Stimulated activated CD8-positive, alpha-beta memory T cell treated with anti-CD3 and anti-CD28 coated beads, Interleukin-7, amount 100 ng/mL, for 48 hours (primary cell): ENCODE results near the gene MTHFSD.

ENCODE experiments used
- DNase-seq, 2 donors: peaks; one replicate each; pipeline ENCODE4 v3.0.0-alpha.2; 2020; ENCODE audit warnings: low read depth in 1 of 2; ENCODE audit errors: extremely low read depth in 1 of 2

MTHFSD gene

GRCh38 chr16:86504315-86505184 lies 50.5 kb downstream of the MTHFSD start:
- no peak for DNase-seq

- no peak for DNase-seq
Observed at GRCh38 chr16:86503830-86504229, 51.2 kb downstream of the MTHFSD start.

- DNase-seq: no peak
Observed at GRCh38 chr16:86502856-86503748, 51.9 kb downstream of the MTHFSD start.

GRCh38 chr16:86501989-86502855 lies 52.8 kb downstream of the MTHFSD start:
- no peak for DNase-seq

GRCh38 chr16:86500708-86501510 lies 54.1 kb downstream of the MTHFSD start:
- DNase-seq: no peak

DNA sequence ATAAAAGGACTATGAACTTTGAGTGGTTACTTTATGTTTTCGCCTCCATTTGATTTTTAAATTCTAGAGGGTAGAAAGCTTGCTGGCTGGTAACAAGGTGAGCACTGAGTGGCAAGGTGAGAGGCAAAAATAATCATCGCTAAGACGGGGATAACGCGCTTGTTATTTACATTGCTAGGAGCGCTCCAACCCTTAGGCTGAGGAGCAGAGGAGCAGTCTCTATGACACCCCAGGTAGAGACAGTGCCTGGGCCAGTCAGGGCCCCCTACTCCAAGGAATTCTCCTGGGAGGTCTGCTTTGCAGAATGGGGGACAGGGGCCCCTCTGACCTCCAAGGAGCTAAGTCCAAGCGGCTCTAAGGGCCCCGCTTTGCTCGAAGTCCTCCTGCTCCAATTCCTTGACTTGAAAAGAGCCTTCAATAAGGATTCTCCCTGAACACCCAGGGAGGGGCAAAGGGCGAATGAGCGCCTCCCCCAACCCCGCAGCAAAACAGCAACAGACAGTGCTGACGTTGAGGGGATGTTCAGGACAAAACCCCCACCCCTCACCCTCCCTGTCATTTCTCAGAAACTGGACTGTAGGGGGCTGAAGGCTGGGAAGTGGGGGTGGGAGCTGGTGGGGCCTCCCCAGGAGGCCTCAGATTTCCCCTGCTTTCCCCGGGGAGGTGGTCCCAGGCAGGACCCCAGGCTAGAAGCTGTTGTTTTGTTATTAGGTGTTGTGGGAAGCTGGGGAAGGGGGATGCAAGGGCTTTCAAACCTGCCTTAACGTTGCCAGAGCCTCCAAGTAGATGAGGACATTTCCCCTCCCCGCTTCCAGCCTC lies 54.9 kb downstream of the MTHFSD start:
- no peak for DNase-seq

- no peak for DNase-seq
Observed at GRCh38 chr16:86499440-86499786, 55.6 kb downstream of the MTHFSD start.

DNA sequence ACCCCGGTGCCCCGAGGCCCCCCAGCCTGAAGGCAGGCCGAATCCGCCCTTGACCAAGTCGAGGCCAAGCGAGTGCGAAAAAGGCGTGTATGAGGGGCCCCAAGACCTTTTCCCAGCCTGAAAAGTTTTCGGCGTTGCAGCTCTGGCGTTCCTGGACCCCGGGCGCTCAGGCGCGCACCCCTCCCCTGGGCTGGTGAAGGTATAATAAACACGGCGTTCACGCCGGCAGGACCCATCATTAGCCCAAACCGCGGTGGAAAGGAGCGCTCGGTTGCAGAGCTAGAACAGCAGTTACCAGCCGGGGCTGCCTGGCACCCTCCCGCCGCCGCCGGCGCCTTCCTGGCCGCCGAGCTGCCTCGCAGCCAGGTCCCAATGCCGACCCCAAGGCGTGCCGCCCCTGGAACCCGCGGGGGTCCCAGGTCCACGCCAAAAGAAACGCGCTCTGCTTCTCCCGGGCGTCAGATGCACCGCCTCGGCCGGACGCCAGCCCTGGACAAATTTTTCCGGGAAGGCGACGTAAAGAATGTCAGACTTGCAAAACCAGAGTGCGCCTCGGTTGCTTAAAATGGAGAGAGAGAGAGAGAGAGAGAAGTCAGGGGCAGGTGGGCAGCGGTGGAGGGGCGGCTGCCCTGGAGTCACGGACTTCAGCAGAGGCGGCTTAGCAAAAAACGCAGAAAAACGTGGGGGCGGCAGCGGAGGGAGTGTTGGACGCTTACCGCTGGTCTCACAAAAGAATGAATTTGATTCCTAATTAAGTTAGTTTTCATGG lies 56.2 kb downstream of the MTHFSD start:
- DNase-seq: no peak

GRCh38 chr16:86498155-86498670 lies 56.8 kb downstream of the MTHFSD start:
- DNase-seq: no peak

DNA sequence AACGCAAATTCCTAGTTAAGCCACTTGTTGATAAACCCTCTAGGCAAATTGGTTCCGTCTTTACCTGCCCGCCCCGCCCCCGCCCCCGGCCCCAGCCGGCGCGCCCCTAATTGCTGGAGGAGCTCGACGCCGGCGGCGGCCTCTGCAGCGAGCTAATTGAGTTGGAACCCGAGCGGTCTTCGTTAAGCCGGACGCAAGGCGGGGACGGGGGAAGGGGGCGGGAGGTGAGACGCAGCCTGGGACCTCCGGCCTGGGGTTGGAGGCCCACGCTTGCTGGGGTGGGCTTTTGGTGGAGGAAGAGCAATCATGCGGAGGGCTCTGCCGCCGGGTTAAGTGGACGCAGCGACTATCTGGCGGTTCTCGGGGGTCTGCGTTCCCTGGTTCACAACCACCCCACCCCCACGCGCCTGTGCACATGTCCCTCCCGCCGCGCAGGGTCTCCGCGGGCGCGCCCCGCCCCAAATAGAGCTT lies 57.4 kb downstream of the MTHFSD start:
- DNase-seq: no peak

GRCh38 chr16:86496929-86497461 lies 58.0 kb downstream of the MTHFSD start:
- no peak for DNase-seq

GRCh38 chr16:86496262-86496928 lies 58.6 kb downstream of the MTHFSD start:
- DNase-seq: no peak

GRCh38 chr16:86495756-86496261 lies 59.2 kb downstream of the MTHFSD start:
- no peak for DNase-seq

DNA sequence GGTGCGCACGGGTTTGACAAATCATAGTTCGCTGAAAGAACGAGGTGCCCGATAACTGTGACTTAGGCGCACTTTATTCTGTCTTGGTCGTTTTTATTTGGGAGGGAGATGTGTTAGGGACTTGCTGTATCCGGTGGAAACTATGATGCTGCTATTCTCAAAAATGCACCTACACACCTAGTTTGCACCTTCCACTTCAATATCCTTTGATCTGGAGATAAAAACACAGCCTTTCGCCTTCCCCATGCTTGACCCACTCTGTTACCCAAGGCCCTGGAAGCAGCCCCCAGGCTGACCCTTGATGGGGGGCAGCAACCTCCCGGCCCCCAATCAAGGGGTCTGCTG lies 59.7 kb downstream of the MTHFSD start:
- no peak for DNase-seq

GRCh38 chr16:86494565-86495356 lies 60.3 kb downstream of the MTHFSD start:
- no peak for DNase-seq

GRCh38 chr16:86494039-86494564 lies 60.9 kb downstream of the MTHFSD start:
- DNase-seq: no peak
